ENCODE measurements around the gene PAX2. TPM values are rescaled to one million over a fixed set of nuclear protein-coding genes. Genes with fewer than 3 reads are reported as not detected.

Gene PAX2
- total RNA-seq, 3 donors from 2014 or later = under 0.01 TPM; not detected in 2

- no peaks in the 10 kb centered on the region for H3K36me3 ChIP-seq
- no peaks in the 10 kb centered on the region for H3K4me1 ChIP-seq
- H3K27me3 ChIP-seq = peaks cover 0 to 22% of the 10 kb centered on the region in 2 donors
- DNase-seq (ENCODE audit: low spot score in 2 of 2) = no peak
- intact Hi-C loops (cut with DNase I; ENCODE audit: low total_unique reads) = no loop called here
- no peak overlapping the region for H3K27ac ChIP-seq
- H3K4me3 ChIP-seq = no peak overlapping the region
- H3K9me3 ChIP-seq = no peaks in the 10 kb centered on the region
- TF ChIP-seq POLR2A (IDR thresholded peaks at IDR 0.05) = no peak
- no peak for TF ChIP-seq POLR2AphosphoS5 (IDR thresholded peaks at IDR 0.05)
- TF ChIP-seq CTCF (IDR thresholded peaks at IDR 0.05) = no peak
These were observed 30.0 kb downstream of the PAX2 start for GRCh38 chr10:100775386-100775785.

GRCh38 chr10:100775871-100776270, 30.5 kb downstream of the PAX2 start:
- H3K27me3 ChIP-seq = peaks cover 0 to 24% of the 10 kb centered on the region in 2 donors

GRCh38 chr10:100776671-100777070, 31.3 kb downstream of the PAX2 start:
- no peak overlapping the region for H3K27ac ChIP-seq
- H3K4me3 ChIP-seq = no peak overlapping the region
- TF ChIP-seq POLR2AphosphoS5 (IDR thresholded peaks at IDR 0.05) = no peak
- no peak for TF ChIP-seq CTCF (IDR thresholded peaks at IDR 0.05)
- no peak for TF ChIP-seq POLR2A (IDR thresholded peaks at IDR 0.05)
- H3K9me3 ChIP-seq = no peaks in the 10 kb centered on the region
- H3K27me3 ChIP-seq = peaks cover 0 to 26% of the 10 kb centered on the region in 2 donors
- no peaks in the 10 kb centered on the region for H3K36me3 ChIP-seq
- no peaks in the 10 kb centered on the region for H3K4me1 ChIP-seq
- DNase-seq (ENCODE audit: low spot score in 2 of 2) = no peak
- intact Hi-C loops (cut with DNase I; ENCODE audit: low total_unique reads) = no loop called here

More at GRCh38 chr10:100775871-100776270, 30.5 kb downstream of the PAX2 start:
- no peak for DNase-seq (ENCODE audit: low spot score in 2 of 2)
- no peak for TF ChIP-seq POLR2A (IDR thresholded peaks at IDR 0.05)
- TF ChIP-seq POLR2AphosphoS5 (IDR thresholded peaks at IDR 0.05) = no peak
- TF ChIP-seq CTCF (IDR thresholded peaks at IDR 0.05) = no peak
- no peaks in the 10 kb centered on the region for H3K4me1 ChIP-seq
- no peak overlapping the region for H3K4me3 ChIP-seq
- intact Hi-C loops (cut with DNase I; ENCODE audit: low total_unique reads) = no loop called here
- no peaks in the 10 kb centered on the region for H3K36me3 ChIP-seq
- H3K9me3 ChIP-seq = no peaks in the 10 kb centered on the region
- H3K27ac ChIP-seq = no peak overlapping the region

GRCh38 chr10:100779329-100779728, 33.9 kb downstream of the PAX2 start:
- H3K9me3 ChIP-seq = no peaks in the 10 kb centered on the region
- intact Hi-C loops (cut with DNase I; ENCODE audit: low total_unique reads) = no loop called here
- TF ChIP-seq POLR2AphosphoS5 (IDR thresholded peaks at IDR 0.05) (no peak), CTCF (IDR thresholded peaks at IDR 0.05) (no peak), POLR2A (IDR thresholded peaks at IDR 0.05) (no peak)
- no peaks in the 10 kb centered on the region for H3K4me1 ChIP-seq
- H3K27ac ChIP-seq = no peak overlapping the region
- no peak overlapping the region for H3K4me3 ChIP-seq
- no peaks in the 10 kb centered on the region for H3K36me3 ChIP-seq
- no peak for DNase-seq (ENCODE audit: low spot score in 2 of 2)
- peaks cover 0 to 29% of the 10 kb centered on the region in 2 donors for H3K27me3 ChIP-seq

GRCh38 chr10:100780324-100780723, 34.9 kb downstream of the PAX2 start:
- no peaks in the 10 kb centered on the region for H3K4me1 ChIP-seq
- no peak for DNase-seq (ENCODE audit: low spot score in 2 of 2)
- intact Hi-C loops (cut with DNase I; ENCODE audit: low total_unique reads) = no loop called here
- no peak overlapping the region for H3K4me3 ChIP-seq
- no peaks in the 10 kb centered on the region for H3K36me3 ChIP-seq
- TF ChIP-seq POLR2A (IDR thresholded peaks at IDR 0.05) = no peak
- TF ChIP-seq CTCF (IDR thresholded peaks at IDR 0.05) = no peak
- TF ChIP-seq POLR2AphosphoS5 (IDR thresholded peaks at IDR 0.05) = no peak
- H3K27ac ChIP-seq = no peak overlapping the region
- peaks cover 0 to 35% of the 10 kb centered on the region in 2 donors for H3K27me3 ChIP-seq
- H3K9me3 ChIP-seq = no peaks in the 10 kb centered on the region
